Testis (tissue), 2 donors: Measurements from ENCODE around the gene PUM2.

Source experiments
- CTCF ChIP-seq, 3 experiments: fragments of 450-650 bp in 2 of 3; fragments of 200-600 bp in 1 of 3; sonication (generic) in 1 of 3; IDR thresholded peaks; one replicate each; pipeline ENCODE4 v1.5.1; 2016 to 2019; ENCODE audit warnings: antibody characterized with exemption in 3 of 3, mild to moderate bottlenecking in 2 of 3, moderate library complexity in 1 of 3
- POLR2A ChIP-seq: fragments of 450-650 bp; IDR thresholded peaks from one replicate; pipeline ENCODE4 v1.6.1; 2017; ENCODE audit warnings: antibody characterized with exemption, mild to moderate bottlenecking, moderate library complexity

GRCh38 chr2:20363578-20363977, 12.9 kb upstream of the PUM2 start:
- no peak for TF ChIP-seq CTCF (IDR thresholded peaks at IDR 0.05)
- no peak for TF ChIP-seq POLR2A
